Measurements from ENCODE around the gene TTLL5. TPM values are rescaled to one million over a fixed set of nuclear protein-coding genes. Genes with fewer than 3 reads are reported as not detected.

TTLL5 gene
- total and polyA plus RNA-seq, 2 of the 13 experiments (the other 11 are each of a cell fraction or from before 2014, with no cell fraction given): 11.8 to 18.8 TPM

GRCh38 chr14:75657331-75657730, 3.7 kb upstream of the TTLL5 start:
- intact Hi-C loops (cut with micrococcal nuclease; ENCODE audit: unreplicated experiment) (no loop called here), in situ Hi-C loops (cut with HindIII; ENCODE audit: extremely low pct_ligation_motif_present, low pct_unique_long_range_greater_than_20kb) (no loop called here)
- FAIRE-seq: no peak
- ChIA-PET CTCF (ENCODE audit: low intra/inter-chr PET ratio, low total read pairs) (no interaction called here), POLR2A (interaction anchor here (1.0 to 2.1 kb wide), 3 partner anchors 8 to 78 kb away, joined by 3 to 11 read pairs (median 3); partner anchors contain the start of gene FLVCR2)
- Histone ChIP-seq H3K9ac (ENCODE audit: insufficient read depth, low read depth, low read length) (no peak overlapping the region), H2AFZ (ENCODE audit: low read length) (no peak overlapping the region), H3K27me3 (ENCODE audit: control insufficient read depth in 1 of 2, insufficient read depth in 2 of 2, low read length in 2 of 2) (no peaks in the 10 kb centered on the region; a peak in 1 of 5 replicates), H3K27ac (ENCODE audit: extremely low read length, insufficient read depth, low read length) (no peak overlapping the region), H3K9me3 (ENCODE audit: low read length) (no peaks in the 10 kb centered on the region), H3K4me1 (ENCODE audit: insufficient read depth, low read length) (peaks cover 41% of the 10 kb centered on the region), H3K4me2 (ENCODE audit: low read depth, low read length) (no peak overlapping the region), H4K20me1 (ENCODE audit: insufficient read depth, low read length) (no peaks in the 10 kb centered on the region), H3K36me3 (replicated peaks in 1 of 2; ENCODE audit: control insufficient read depth in 1 of 2, insufficient read depth in 2 of 2, low read length in 2 of 2) (peaks cover 1 to 28% of the 10 kb centered on the region in 2 experiments), H3K4me3 (replicated peaks in 1 of 3; ENCODE audit: insufficient read depth in 1 of 3, low read depth in 2 of 3, low read length in 3 of 3) (no peak overlapping the region), H3K79me2 (ENCODE audit: insufficient read depth, low read length) (peaks cover 37% of the 10 kb centered on the region)
- WGBS (ENCODE audit: low lambda C conversion rate): 88% methylated on average over 4 of the region's 4 CpGs
- no peak for ATAC-seq
- TF ChIP-seq ZNF333 (CRISPR knock-in tag; IDR thresholded peaks at IDR 0.05; ENCODE audit: borderline replicate concordance): no peak
- no peak for TF ChIP-seq SMARCE1 (IDR thresholded peaks at IDR 0.05; ENCODE audit: borderline replicate concordance)
- no peak for TF ChIP-seq ZNF260 (CRISPR knock-in tag; IDR thresholded peaks at IDR 0.05; ENCODE audit: borderline replicate concordance, low read depth)
- TF ChIP-seq SP4 (CRISPR knock-in tag; IDR thresholded peaks at IDR 0.05): no peak
- no peak for TF ChIP-seq SIX1 (CRISPR knock-in tag; IDR thresholded peaks at IDR 0.05; ENCODE audit: borderline replicate concordance)
- no peak for TF ChIP-seq ZNF616 (CRISPR knock-in tag; IDR thresholded peaks at IDR 0.05; ENCODE audit: low read depth)
- no peak for TF ChIP-seq IKZF4 (CRISPR knock-in tag; IDR thresholded peaks at IDR 0.05; ENCODE audit: borderline replicate concordance, low read depth, not compliant biosample characterization)
- no peak for TF ChIP-seq SCMH1 (CRISPR knock-in tag; IDR thresholded peaks at IDR 0.05; ENCODE audit: borderline replicate concordance)
- TF ChIP-seq, protein P1, sequence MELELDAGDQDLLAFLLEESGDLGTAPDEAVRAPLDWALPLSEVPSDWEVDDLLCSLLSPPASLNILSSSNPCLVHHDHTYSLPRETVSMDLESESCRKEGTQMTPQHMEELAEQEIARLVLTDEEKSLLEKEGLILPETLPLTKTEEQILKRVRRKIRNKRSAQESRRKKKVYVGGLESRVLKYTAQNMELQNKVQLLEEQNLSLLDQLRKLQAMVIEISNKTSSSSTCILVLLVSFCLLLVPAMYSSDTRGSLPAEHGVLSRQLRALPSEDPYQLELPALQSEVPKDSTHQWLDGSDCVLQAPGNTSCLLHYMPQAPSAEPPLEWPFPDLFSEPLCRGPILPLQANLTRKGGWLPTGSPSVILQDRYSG (CRISPR knock-in tag; IDR thresholded peaks at IDR 0.05): no peak
- TF ChIP-seq, protein P2, sequence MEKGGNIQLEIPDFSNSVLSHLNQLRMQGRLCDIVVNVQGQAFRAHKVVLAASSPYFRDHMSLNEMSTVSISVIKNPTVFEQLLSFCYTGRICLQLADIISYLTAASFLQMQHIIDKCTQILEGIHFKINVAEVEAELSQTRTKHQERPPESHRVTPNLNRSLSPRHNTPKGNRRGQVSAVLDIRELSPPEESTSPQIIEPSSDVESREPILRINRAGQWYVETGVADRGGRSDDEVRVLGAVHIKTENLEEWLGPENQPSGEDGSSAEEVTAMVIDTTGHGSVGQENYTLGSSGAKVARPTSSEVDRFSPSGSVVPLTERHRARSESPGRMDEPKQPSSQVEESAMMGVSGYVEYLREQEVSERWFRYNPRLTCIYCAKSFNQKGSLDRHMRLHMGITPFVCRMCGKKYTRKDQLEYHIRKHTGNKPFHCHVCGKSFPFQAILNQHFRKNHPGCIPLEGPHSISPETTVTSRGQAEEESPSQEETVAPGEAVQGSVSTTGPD (CRISPR knock-in tag; IDR thresholded peaks at IDR 0.05): no peak
- no peak for TF ChIP-seq ZNF615 (CRISPR knock-in tag; IDR thresholded peaks at IDR 0.05; ENCODE audit: borderline replicate concordance)
- TF ChIP-seq MLX (CRISPR knock-in tag; IDR thresholded peaks at IDR 0.05): no peak
- no peak for TF ChIP-seq GATA4 (IDR thresholded peaks at IDR 0.05; ENCODE audit: borderline replicate concordance, low read depth)
- no peak for TF ChIP-seq FOXJ3 (CRISPR knock-in tag; IDR thresholded peaks at IDR 0.05; ENCODE audit: borderline replicate concordance)
- TF ChIP-seq NFE2 (CRISPR knock-in tag; IDR thresholded peaks at IDR 0.05): no peak
- no peak for TF ChIP-seq ARNT (IDR thresholded peaks at IDR 0.05)
- TF ChIP-seq PTBP1 (IDR thresholded peaks at IDR 0.05; ENCODE audit: low read depth, low read length, poor library complexity, severe bottlenecking): no peak
- no peak for TF ChIP-seq SALL1 (CRISPR knock-in tag; IDR thresholded peaks at IDR 0.05)
- no peak for DNase-seq (ENCODE audit: low spot score)
- BruUV-seq (replicated peaks): no TSS peak
